HG02973 (cell line): ENCODE data around the gene NCS1.

Experiments used
- ATAC-seq: cut with Tn5 transposase; IDR thresholded peaks from one replicate; pipeline ENCODE4 v1.9.1; 2021; ENCODE audit warnings: moderate library complexity; ENCODE audit not compliant: unreplicated experiment

NCS1 gene

GRCh38 chr9:130211548-130212226 is 39.5 kb downstream of the NCS1 start:
- ATAC-seq = no peak

- no peak for ATAC-seq
Observed at GRCh38 chr9:130212543-130213297, 40.5 kb downstream of the NCS1 start.

GRCh38 chr9:130213911-130214761 is 41.9 kb downstream of the NCS1 start:
- ATAC-seq = no peak

GRCh38 chr9:130214776-130215340 is 42.7 kb downstream of the NCS1 start:
- ATAC-seq = no peak

GRCh38 chr9:130215341-130216119 is 43.3 kb downstream of the NCS1 start:
- no peak for ATAC-seq

- ATAC-seq = no peak
Observed at GRCh38 chr9:130217838-130218237, 45.6 kb downstream of the NCS1 start.

GRCh38 chr9:130219661-130220096 is 47.5 kb downstream of the NCS1 start:
- no peak for ATAC-seq

- no peak for ATAC-seq
Observed at GRCh38 chr9:130220352-130220751, 48.1 kb downstream of the NCS1 start.

GRCh38 chr9:130222833-130223232 is 50.6 kb downstream of the NCS1 start:
- ATAC-seq = no peak

- ATAC-seq = no peak
Observed at GRCh38 chr9:130225071-130225470, 52.9 kb downstream of the NCS1 start.

- ATAC-seq = no peak
Observed at GRCh38 chr9:130225586-130225985, 53.4 kb downstream of the NCS1 start.

GRCh38 chr9:130226112-130226511 is 53.9 kb downstream of the NCS1 start:
- ATAC-seq = no peak

- no peak for ATAC-seq
Observed at GRCh38 chr9:130227833-130228232, 55.6 kb downstream of the NCS1 start.

GRCh38 chr9:130229759-130230158 is 57.6 kb downstream of the NCS1 start:
- ATAC-seq = no peak

- ATAC-seq = no peak
Observed at GRCh38 chr9:130230631-130231030, 58.4 kb downstream of the NCS1 start.

- ATAC-seq = no peak
Observed at GRCh38 chr9:130232899-130233586, 60.8 kb downstream of the NCS1 start.

GRCh38 chr9:130233587-130233945 is 61.4 kb downstream of the NCS1 start:
- ATAC-seq = no peak

- ATAC-seq = no peak
Observed at GRCh38 chr9:130234340-130235260, 62.4 kb downstream of the NCS1 start.
